GM12865 (cell line): ENCODE results near the gene TARS2.

Source experiments
- DNase-seq: peaks from one replicate; pipeline ENCODE4 v3.0.0; 2010; ENCODE audit warnings: low read depth
- H3K4me3 ChIP-seq: 2 replicates; pipeline ENCODE4 v1.5.1; 2011; ENCODE audit warnings: mild to moderate bottlenecking, low read depth, low read length, control low read depth
- CTCF ChIP-seq: IDR thresholded peaks from 2 replicates; pipeline ENCODE4 v1.5.1; 2011; ENCODE audit warnings: low read length, control low read depth, low read depth, inconsistent platforms; ENCODE audit not compliant: insufficient read depth; ENCODE audit errors: missing control alignments

Gene TARS2

GRCh38 chr1:150551051-150551783 is 64.0 kb downstream of the TARS2 start:
- no peak for TF ChIP-seq CTCF
- no peak for DNase-seq
- no peak overlapping the region for H3K4me3 ChIP-seq

GRCh38 chr1:150551784-150552127 is 64.5 kb downstream of the TARS2 start:
- no peak for TF ChIP-seq CTCF

GRCh38 chr1:150552128-150552910 is 65.1 kb downstream of the TARS2 start:
- no peak for DNase-seq
- no peak for TF ChIP-seq CTCF
- no peak overlapping the region for H3K4me3 ChIP-seq

More at GRCh38 chr1:150551784-150552127, 64.5 kb downstream of the TARS2 start:
- no peak for DNase-seq
- no peak overlapping the region for H3K4me3 ChIP-seq

- H3K4me3 ChIP-seq, result no peak overlapping the region
- no peak for TF ChIP-seq CTCF
- no peak for DNase-seq
Measured at GRCh38 chr1:150552911-150553289, 65.7 kb downstream of the TARS2 start.

- TF ChIP-seq CTCF, result no peak
- no peak for DNase-seq
- no peak overlapping the region for H3K4me3 ChIP-seq
Measured at GRCh38 chr1:150553392-150554085, 66.3 kb downstream of the TARS2 start.

GRCh38 chr1:150554086-150554452 is 66.8 kb downstream of the TARS2 start:
- no peak for DNase-seq
- H3K4me3 ChIP-seq, result no peak overlapping the region
- TF ChIP-seq CTCF, result no peak
